HG03575 (cell line): ENCODE data around the gene RABGAP1L.
"Not testable (repeated sequence)": the region's sequence is repeated elsewhere in the genome, so short reads cannot be mapped to it uniquely, and the experiment has no call there.

Experiments used
- ATAC-seq: cut with Tn5 transposase; IDR thresholded peaks from one replicate; pipeline ENCODE4 v1.9.1; 2021; ENCODE audit not compliant: unreplicated experiment, insufficient number of reproducible peaks, low FRiP score; ENCODE audit errors: extremely low read depth

RABGAP1L gene

DNA sequence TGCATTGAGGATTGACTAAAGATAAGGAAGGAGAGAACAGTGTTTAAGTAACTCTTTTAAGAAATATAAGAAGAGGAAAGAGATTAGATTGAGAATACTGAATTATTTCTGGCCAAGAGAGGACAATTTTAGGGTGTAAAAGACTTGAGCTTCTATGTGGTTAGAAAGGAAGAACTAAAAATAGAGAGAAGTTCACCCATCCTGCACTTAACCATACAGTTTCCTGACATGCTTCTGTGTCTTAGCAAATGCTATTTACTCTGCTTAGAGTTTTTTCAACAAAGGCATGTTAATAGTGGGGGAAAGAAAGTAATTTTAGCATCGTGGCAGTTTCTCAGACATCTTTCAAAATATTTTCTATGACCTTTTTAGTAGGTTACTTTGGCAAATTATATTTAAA lies 165.6 kb downstream of the RABGAP1L start:
- ATAC-seq: no peak

DNA sequence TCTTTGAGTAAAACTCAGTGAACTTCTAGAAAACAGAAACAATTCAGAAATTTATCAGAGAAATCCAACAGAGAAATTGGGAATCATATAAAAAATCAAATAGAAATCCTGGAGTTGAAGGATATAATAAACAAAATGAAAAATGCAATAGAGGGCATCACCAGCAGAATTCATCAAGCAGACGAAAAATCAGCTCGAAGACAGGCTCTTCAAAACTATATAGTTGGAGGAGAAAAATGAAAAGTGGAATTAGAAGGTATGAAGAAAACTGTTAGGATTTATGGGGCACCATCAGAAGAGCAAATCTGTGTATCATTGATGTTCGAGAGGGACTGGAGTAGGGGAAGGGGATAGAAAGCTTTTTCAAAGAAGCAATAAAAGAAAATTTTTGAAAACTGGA lies 167.0 kb downstream of the RABGAP1L start:
- no peak for ATAC-seq

DNA sequence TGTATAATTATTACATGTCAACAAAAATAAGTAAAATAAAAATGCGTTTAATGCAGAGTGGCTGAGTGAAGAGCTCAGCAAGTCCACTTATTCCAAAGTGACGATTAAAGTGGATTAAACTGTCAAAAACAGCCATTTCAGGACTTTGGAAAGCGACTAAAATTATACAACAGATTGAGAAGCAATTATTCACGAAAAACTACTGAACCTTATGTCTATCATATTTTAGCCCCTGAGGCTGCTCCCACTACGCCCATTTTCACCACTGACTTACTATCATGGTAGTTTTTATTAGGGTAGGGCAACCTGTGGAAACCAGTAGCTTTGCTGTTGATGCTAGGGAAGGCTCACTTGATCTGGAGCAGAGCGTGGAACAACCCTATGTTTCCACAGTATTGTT lies 174.1 kb downstream of the RABGAP1L start:
- no peak for ATAC-seq

DNA sequence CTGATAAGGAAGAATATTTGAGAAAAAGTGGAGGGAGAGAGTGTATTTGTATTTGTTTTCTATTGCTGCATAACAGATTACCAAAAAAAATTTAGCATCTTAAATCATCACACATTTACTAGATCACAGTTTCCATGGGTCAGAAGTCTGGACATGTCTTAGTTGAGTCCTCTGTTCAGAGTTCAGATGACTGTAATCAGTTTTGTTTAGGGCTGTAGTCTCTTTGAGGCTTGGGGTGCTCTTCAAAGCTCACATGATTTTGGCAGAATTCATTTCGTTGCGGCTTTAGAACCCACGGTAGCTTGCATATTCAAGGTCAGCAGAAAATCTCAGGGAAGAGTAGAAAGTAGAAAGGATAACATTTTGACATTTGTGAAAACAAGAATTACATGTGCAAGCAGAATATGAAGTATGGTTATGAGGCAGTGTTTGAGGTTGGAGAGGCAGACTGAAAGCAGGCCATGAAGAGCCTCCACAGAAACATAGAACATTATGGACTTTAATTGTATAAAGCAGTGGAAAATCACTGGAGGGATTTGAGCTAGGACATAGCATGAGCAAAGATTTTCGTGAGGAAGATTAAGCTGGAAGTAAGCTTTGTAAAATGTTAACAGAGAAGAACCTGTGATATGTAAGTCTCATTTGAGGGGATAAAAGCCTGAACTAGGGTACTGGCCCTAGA lies 177.8 kb downstream of the RABGAP1L start:
- no peak for ATAC-seq

DNA sequence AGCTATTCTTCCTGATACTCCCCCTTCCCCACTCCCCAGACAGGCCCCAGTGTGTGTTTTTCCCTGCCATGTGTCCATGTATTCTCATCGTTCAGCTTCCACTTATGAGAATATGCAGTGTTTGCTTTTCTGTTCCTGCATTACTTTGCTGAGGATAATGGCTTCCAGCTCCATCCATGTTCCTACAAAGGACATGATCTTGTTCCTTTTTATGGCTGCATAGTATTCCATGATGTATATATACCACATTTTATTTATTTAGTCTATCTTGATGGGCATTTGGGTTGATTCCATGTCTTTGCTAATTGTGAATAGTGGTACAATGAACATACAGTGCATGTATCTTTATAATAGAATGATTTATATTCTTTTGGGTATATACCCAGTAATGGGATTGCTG lies 181.1 kb downstream of the RABGAP1L start:
- ATAC-seq: not testable (repeated sequence)

DNA sequence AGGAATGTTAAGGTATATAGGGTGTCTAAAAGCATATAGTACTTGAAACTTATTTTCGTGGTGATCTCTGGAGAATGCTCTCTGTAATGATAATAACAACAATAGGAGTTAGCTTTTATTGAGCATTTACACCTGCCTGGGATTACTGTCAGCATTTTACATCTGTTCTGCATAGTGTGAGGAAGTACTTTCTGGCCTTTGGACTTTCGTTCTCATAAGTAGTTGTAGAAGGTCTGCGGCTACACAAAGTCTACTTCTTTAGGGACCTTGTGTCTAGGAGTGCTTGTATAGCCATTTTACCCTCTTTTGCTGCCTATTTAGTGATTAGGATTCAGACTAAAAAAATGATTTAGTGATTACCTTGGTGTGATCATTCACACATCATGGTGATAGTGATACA lies 184.8 kb downstream of the RABGAP1L start:
- no peak for ATAC-seq

DNA sequence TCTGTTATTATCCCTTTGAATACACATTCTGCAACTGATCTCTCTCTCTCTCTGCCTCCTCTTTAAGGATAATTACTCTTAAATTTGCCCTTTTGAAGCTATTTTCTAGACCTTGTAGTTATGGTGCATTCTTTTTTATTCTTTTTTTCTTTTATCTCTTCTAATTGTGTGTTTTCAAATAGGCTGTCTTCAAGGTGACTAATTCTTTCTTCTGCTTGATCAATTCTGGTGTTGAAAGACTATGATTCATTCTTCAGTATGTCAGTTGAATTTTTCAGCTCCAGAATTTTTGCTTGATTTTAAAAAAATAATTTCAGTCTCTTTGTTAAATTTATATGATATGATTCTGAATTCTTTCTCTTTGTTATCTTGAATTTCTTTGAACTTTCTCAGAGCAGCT lies 192.8 kb downstream of the RABGAP1L start:
- ATAC-seq: no peak

DNA sequence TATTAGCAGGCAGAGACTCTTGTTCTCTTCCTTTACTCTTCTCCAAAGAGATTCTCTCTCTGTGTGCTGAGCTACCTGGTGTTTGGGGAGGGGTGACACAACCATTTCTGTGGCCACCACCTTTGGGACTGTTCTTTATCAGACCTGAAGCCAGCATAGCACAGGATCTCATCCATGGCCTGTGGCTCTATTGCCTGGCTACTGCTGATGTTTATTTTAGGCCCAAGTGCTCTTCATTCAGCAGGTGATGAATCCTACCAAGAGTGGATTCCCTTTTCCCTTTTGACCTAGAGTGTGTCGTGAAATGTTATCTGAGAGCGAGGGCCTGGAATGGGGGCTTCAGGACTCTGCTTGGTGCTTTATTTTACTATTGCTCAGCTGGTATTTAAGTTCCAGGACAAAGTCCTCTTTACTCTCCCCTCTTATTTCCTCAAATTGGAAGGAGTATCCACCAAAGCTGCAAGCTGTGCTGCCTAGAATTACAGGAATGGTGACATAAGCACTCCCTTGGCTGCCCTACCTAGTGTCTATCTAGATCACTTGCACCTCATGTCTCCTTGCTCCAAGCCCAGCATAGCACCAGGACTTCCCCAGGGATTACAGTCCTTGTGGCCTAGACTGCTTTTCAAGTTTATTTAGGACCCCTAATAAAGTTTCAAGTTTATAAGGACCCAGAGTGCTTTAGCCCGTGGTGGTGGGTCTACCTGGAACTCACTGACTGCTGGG lies 193.7 kb downstream of the RABGAP1L start:
- no peak for ATAC-seq

DNA sequence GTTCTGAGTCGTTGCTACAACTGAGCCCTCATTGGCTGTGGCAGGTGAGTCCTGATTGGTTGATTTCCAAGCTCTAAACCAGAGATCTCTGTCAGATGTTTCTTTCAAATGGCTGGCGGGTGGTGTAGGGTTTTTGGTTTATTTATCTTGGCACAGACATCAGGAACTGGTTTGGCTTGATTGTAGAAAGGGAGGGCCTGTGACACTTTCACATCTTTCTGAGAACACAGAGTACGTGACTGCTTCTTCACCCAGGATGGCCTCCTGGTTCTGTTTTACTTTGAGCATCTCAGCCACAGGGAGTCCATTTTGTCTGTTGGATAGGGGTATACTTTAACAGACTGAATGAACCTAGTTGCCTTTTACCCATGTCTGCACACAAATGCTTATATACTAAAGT lies 199.0 kb downstream of the RABGAP1L start:
- ATAC-seq: no peak

DNA sequence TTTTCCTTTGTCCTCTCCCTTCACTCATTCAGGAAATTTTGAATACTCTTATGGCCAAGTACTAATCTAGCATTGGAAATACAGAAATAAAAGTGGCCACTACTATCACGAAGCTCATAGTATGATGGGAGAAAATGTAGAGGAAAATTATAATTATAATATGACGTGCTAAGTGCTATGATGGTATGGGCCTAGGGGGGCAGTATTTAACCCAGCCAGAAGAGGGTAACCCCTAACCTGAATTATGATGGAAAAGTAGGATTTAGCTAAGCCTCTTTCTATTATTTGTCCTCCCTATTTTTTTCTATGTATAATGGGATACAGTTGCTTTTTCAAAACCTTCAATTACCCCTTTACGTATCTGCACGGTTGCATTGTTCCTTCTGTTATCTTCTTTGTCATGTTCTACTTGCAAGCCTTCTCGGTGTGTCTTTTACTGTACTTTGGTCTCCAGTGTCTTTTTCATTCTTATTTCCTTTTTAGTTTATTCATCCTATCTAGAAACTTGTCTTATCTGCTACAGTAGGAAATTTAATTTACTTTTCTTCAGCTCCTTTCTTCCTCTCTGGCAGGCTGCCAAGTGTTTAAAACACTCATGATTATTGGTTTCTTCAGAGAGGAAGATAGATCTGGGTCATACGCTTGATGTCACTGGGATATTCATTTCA lies 199.6 kb downstream of the RABGAP1L start:
- no peak for ATAC-seq

DNA sequence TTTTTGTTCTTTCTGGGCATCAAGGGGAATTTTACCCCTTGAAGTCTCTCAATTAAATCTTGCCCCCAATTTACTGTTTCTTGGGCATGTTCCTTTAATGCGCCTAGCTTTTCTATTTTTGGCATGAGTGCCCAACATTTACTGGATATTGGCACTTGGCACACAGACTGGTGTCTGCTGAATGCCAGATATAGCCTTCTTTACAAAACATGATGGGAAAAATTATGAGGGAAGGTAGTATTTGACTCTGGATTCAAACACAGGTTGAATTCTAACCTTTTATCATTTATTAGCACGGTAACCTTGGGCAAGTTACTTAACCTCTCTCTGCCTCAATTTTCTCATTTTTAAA lies 200.1 kb downstream of the RABGAP1L start:
- no peak for ATAC-seq

DNA sequence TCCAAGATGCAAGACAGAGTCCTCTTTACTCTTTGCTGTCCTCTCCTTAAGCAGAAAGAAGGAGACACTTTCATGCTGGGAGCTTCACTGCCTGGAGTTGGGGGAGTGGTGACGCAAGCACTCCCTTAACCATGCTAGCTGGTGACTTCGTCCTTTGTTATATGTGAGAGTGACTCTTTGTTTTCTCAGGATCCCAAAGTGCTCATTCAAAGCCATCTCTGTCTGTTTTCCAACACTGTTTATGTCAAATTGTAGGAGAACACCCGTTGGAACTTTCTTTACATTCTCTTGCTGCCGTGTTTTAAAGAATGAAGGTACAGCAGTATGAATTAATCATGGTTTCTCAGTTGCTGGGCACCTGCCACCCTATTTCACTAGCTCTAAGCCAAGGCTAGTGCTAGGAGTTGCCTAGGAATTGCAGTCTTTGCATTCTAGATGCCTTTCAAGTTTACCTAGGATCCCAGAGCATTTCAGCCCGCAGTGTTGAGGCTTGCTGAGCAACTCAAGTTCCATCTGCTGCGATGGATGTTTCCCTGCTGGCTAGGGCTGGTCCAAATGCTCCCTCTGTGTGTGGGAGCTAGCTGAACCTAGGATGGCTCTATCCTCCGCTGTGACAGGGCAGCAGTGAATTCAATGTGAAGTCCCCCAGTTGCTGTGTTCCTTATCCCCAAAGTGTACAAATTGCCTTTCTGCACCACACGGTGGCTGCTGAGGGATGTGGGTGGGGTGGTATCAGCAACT lies 205.8 kb downstream of the RABGAP1L start:
- no peak for ATAC-seq

DNA sequence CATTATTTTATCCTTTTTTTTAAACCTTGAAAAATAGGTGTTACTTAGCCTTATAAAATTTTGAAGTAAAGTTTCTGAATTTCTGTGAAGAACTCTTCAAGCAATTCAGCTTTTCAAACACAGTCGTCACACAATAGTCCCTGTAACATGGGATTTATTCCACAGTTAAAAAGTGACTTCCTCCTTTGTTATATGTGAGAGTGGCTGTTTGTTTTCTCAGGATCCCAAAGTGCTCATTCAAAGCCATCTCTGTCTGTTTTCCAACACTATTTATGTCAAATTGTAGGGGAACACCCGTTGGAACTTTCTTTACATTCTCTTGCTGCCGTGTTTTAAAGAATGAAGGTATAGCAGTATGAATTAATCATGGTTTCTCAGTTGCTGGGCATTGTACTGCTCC lies 207.6 kb downstream of the RABGAP1L start:
- no peak for ATAC-seq

DNA sequence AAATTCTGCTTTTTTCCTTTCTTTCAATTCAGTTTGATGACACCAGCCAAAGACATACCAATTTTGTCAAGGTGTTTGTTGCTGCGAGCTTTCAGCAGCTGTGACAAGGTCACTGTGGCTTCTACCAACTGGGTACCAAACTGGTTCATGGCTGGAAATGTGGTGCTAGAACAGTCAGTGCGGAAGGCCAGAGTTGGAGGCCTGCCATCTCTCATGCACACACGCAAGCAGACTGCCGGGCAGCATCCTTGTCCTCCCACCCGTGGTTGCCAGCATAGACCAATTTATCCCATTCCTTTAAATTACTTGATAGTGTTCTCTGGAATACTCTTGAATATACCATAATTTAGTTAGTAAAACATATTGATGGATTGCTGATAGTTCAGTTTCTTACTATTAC lies 208.6 kb downstream of the RABGAP1L start:
- ATAC-seq: no peak

DNA sequence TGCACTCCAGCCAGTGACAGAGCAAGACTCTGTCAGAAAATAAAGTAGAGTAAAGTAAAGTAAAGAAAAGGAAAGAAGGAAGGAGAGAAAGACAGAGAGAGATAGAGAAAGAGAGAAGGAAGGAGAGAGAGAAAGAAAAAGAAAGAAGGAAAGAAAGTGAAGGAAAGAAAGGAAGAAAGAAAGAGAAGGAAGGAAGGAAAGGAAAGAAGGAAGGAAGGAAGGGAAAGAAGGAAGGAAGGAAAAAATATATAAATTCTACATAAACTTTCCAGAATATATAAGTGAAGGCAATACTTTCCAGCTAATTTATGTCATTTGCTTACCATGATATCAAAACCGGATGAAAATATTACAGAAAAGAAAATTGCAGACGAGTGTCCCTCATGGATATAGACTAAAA lies 216.7 kb downstream of the RABGAP1L start:
- ATAC-seq: no peak

DNA sequence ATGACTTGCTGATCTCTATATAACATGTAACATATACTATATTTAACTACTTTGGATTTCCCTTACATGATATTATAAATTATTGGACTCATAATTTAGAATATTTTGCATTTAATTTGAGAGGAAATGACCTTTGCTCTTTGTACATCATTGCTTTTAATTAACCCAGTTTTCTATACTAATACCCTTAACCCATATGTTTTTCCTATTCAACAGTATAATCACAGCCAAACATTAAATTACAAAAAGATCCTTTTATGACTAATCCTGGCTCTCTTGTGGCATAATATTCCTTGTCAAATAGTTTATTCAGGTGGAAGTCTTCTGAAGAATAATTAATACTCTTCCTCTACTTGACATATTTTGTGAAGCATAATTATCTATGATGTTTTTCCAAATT lies 232.4 kb downstream of the RABGAP1L start:
- ATAC-seq: no peak

DNA sequence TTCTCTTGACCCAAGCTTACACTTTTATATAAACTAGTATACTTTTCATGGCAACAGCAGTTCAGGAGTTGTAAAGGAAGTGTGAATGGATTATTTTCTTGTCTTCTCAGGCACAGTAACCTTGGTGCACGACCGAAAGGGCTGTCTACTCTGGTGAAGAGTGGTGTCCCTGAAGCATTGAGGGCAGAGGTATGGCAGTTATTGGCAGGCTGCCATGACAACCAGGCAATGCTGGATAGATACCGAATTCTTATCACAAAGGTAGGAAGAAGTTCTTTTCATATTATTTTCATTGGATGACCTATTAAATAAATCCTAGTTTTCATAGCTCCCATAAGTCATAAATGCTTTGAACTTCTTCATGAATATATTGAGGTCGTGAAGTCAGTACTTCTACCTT lies 234.6 kb downstream of the RABGAP1L start:
- ATAC-seq: no peak

DNA sequence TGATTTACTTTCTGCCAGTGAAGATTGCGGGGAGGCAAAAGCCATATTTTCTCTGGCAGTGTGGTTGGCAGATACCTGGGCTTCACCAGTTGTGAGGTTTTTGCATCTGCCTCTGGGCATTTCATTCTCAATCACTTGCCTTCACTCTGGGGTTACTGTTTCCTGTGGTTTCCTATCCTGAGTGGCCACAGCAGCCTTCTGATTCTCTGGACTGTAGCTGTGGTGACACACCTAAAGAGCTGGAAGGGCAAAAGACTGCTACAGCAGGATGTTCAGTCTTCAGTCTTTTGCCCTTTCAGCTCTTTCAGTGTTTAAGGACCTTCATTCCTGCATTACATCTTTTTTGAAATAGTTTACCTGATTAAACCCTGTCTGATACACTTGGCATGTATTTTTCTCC lies 237.9 kb downstream of the RABGAP1L start:
- no peak for ATAC-seq

DNA sequence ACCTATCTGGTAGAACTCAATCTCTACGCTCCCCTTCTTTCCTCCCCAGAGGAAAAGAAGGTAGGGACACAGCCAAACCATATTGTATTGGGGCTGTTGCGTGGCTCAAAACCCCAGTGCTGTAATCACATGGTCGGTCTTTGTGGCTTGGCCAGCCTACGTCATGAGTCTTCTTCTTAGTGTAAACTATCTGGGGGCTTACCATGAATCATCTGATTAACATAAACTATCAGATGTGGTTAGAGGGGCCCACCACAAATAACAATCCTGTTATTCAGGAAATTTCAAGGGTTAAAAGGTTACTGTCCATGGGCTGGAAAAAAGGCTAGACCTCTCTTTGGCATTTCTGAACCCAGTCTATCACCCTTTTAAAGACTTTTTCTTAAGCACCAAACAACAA lies 238.9 kb downstream of the RABGAP1L start:
- ATAC-seq: no peak

DNA sequence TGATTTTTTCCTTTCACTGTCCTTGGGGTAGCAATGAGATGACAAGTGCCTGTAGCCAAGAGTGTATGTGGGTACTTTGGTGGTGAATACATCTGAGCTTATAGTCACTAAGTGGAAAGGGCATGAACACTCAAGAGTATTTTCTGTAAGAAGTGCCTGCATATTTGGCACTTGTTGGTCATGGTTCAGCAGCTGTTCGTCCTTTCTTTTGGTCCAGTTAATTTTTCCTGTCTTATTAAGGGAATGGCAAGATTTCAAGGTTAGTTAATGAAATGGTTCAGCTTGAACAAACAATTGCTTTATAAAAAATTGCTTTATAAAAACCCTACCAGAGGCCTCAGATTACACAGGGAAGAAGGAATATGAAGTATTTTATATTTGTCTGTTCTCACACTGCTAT lies 239.9 kb downstream of the RABGAP1L start:
- ATAC-seq: no peak
